Mesenchymal stem cell (in vitro differentiated cells and primary cell): Measurements from ENCODE around the gene DCBLD2.
"Not testable (repeated sequence)": the region's sequence is repeated elsewhere in the genome, so short reads cannot be mapped to it uniquely, and the experiment has no call there.

Experiments
- DNase-seq: peaks from one replicate; pipeline ENCODE4 v3.0.0-alpha.2; 2013
- H2AFZ ChIP-seq: one replicate; pipeline ENCODE4 v1.6.1; 2013; ENCODE audit warnings: low read depth, mild to moderate bottlenecking, control low read depth, inconsistent platforms, low read length, moderate library complexity
- H2AK5ac ChIP-seq: 2 replicates; pipeline ENCODE4 v1.6.1; 2013; ENCODE audit warnings: low read length, moderate library complexity, mild to moderate bottlenecking, inconsistent platforms; ENCODE audit not compliant: severe bottlenecking
- H2BK120ac ChIP-seq: one replicate; pipeline ENCODE4 v1.6.1; 2013; ENCODE audit warnings: low read depth, mild to moderate bottlenecking, inconsistent platforms, low read length, moderate library complexity
- H2BK12ac ChIP-seq, 2 experiments: one replicate each; pipeline ENCODE4 v1.6.1; 2013; ENCODE audit warnings: inconsistent platforms in 2 of 2, low read length in 2 of 2, mild to moderate bottlenecking in 2 of 2, moderate library complexity in 2 of 2, control low read depth in 1 of 2
- H2BK15ac ChIP-seq: one replicate; pipeline ENCODE4 v1.6.1; 2013; ENCODE audit warnings: mild to moderate bottlenecking, low read depth, inconsistent platforms; ENCODE audit not compliant: poor library complexity, severe bottlenecking
- H2BK5ac ChIP-seq: 2 replicates; pipeline ENCODE4 v1.6.1; 2013; ENCODE audit warnings: low read depth, mild to moderate bottlenecking, low read length, control low read depth, inconsistent platforms; ENCODE audit not compliant: poor library complexity, severe bottlenecking
- H3K14ac ChIP-seq, 2 experiments: one replicate each; pipeline ENCODE4 v1.6.1; 2013; ENCODE audit warnings: inconsistent platforms in 2 of 2, low read length in 2 of 2, control low read depth in 1 of 2, mild to moderate bottlenecking in 1 of 2, moderate library complexity in 1 of 2
- H3K18ac ChIP-seq, 2 experiments: one replicate each; pipeline ENCODE4 v1.6.1; 2013; ENCODE audit warnings: inconsistent platforms in 2 of 2, low read length in 2 of 2, control low read depth in 1 of 2, low read depth in 1 of 2, mild to moderate bottlenecking in 1 of 2
- H3K23ac ChIP-seq, 2 experiments: one replicate each; pipeline ENCODE4 v1.6.1; 2013; ENCODE audit warnings: inconsistent platforms in 2 of 2, low read length in 2 of 2, mild to moderate bottlenecking in 2 of 2, moderate library complexity in 2 of 2, control low read depth in 1 of 2
- H3K27ac ChIP-seq: 2 replicates; pipeline ENCODE4 v1.5.1; 2013; ENCODE audit warnings: mild to moderate bottlenecking, moderate library complexity, low read length, control low read depth, inconsistent platforms; ENCODE audit not compliant: poor library complexity, severe bottlenecking
- H3K27me3 ChIP-seq, 2 experiments: 2 replicates each; pipeline versions ENCODE4 v1.6.1 to v1.7.0; 2013; ENCODE audit warnings: low read length in 2 of 2, mild to moderate bottlenecking in 2 of 2, moderate library complexity in 2 of 2, control low read depth in 1 of 2, inconsistent platforms in 1 of 2; ENCODE audit not compliant: control insufficient read depth in 1 of 2, insufficient read depth in 1 of 2
- H3K36me3 ChIP-seq, 2 experiments: 2 replicates each; pipeline versions ENCODE4 v1.6.1 to v1.7.0; 2013; ENCODE audit warnings: low read length in 2 of 2, control low read depth in 1 of 2, inconsistent platforms in 1 of 2, low read depth in 1 of 2, mild to moderate bottlenecking in 1 of 2; ENCODE audit not compliant: insufficient read depth in 2 of 2, control insufficient read depth in 1 of 2
- H3K4ac ChIP-seq, 2 experiments: one replicate each; pipeline ENCODE4 v1.6.1; 2013; ENCODE audit warnings: inconsistent platforms in 2 of 2, low read length in 2 of 2, mild to moderate bottlenecking in 2 of 2, moderate library complexity in 2 of 2, control low read depth in 1 of 2, low read depth in 1 of 2
- H3K4me1 ChIP-seq: 2 replicates; pipeline ENCODE4 v1.6.1; 2013; ENCODE audit warnings: low read depth, low read length, control low read depth; ENCODE audit not compliant: control insufficient read depth, insufficient read depth
- H3K4me2 ChIP-seq: 2 replicates; pipeline ENCODE4 v1.6.1; 2013; ENCODE audit warnings: low read length, mild to moderate bottlenecking, inconsistent platforms; ENCODE audit not compliant: poor library complexity, severe bottlenecking
- H3K4me3 ChIP-seq, 2 experiments: 2 replicates each; pipeline versions ENCODE4 v1.5.1 to v1.7.0; 2013; ENCODE audit warnings: low read length in 2 of 2, mild to moderate bottlenecking in 2 of 2, control low read depth in 1 of 2, low read depth in 1 of 2; ENCODE audit not compliant: insufficient read depth in 1 of 2
- H3K79me1 ChIP-seq: replicated peaks from 2 replicates; pipeline ENCODE4 v1.6.1; 2013; ENCODE audit warnings: mild to moderate bottlenecking, control low read depth, low read length, inconsistent platforms; ENCODE audit not compliant: poor library complexity, severe bottlenecking
- H3K9ac ChIP-seq: 2 replicates; pipeline ENCODE4 v1.7.0; 2013; ENCODE audit warnings: mild to moderate bottlenecking, low read length, moderate library complexity
- H3K9me3 ChIP-seq: 2 replicates; pipeline ENCODE4 v1.7.0; 2013; ENCODE audit warnings: mild to moderate bottlenecking, low read length; ENCODE audit not compliant: control insufficient read depth
- H4K8ac ChIP-seq: one replicate; pipeline ENCODE4 v1.6.1; 2013; ENCODE audit warnings: inconsistent platforms, mild to moderate bottlenecking, low read length, moderate library complexity
- H4K91ac ChIP-seq: one replicate; pipeline ENCODE4 v1.6.1; 2013; ENCODE audit warnings: mild to moderate bottlenecking, low read length, inconsistent platforms
- WGBS: methylation state at CpG from one replicate; pipeline ENCODE4 v1.1.7; 2013; ENCODE audit warnings: mixed read lengths; 5-methylcytosine and 5-hydroxymethylcytosine counted together

DCBLD2 gene

GRCh38 chr3:98886525-98886924, 15.0 kb downstream of the DCBLD2 start:
- no peak overlapping the region for H2AK5ac ChIP-seq
- H3K27ac ChIP-seq = peak overlapping the region; percentile 84
- no peak overlapping the region for H4K8ac ChIP-seq
- H3K18ac ChIP-seq = no peak overlapping the region
- H2AFZ ChIP-seq = no peak overlapping the region
- H3K36me3 ChIP-seq = peaks cover 0 to 80% of the 10 kb centered on the region in 2 experiments
- no peak for DNase-seq
- H3K4me3 ChIP-seq = peak overlapping the region in 1 of 2 experiments; percentile 95
- H2BK15ac ChIP-seq = no peak overlapping the region
- H3K27me3 ChIP-seq = no peaks in the 10 kb centered on the region
- H3K23ac ChIP-seq = no peak overlapping the region
- WGBS = no CpG with 5 or more reads among the region's 2 CpGs
- no peaks in the 10 kb centered on the region for H3K79me1 ChIP-seq
- H3K4ac ChIP-seq = no peak overlapping the region
- H3K9me3 ChIP-seq = no peaks in the 10 kb centered on the region
- H3K4me1 ChIP-seq = no peaks in the 10 kb centered on the region
- no peak overlapping the region for H4K91ac ChIP-seq
- H2BK12ac ChIP-seq = no peak overlapping the region
- no peak overlapping the region for H3K14ac ChIP-seq
- peak overlapping the region; percentile 98 for H3K9ac ChIP-seq
- no peak overlapping the region for H2BK120ac ChIP-seq
- H2BK5ac ChIP-seq = no peak overlapping the region
- H3K4me2 ChIP-seq = no peak overlapping the region

GRCh38 chr3:98885851-98886250, 15.6 kb downstream of the DCBLD2 start:
- H3K14ac ChIP-seq = no peak overlapping the region
- H3K4me2 ChIP-seq = peak overlapping the region; percentile 74
- peak overlapping the region; percentile 33 for H2BK5ac ChIP-seq
- no peaks in the 10 kb centered on the region for H3K9me3 ChIP-seq
- peaks cover 2% of the 10 kb centered on the region for H3K4me1 ChIP-seq
- H3K23ac ChIP-seq = no peak overlapping the region
- H2AFZ ChIP-seq = no peak overlapping the region
- H2AK5ac ChIP-seq = peak overlapping the region; percentile 58
- no peak overlapping the region for H2BK120ac ChIP-seq
- H2BK15ac ChIP-seq = no peak overlapping the region
- H3K27ac ChIP-seq = peak overlapping the region; percentile 92
- H3K9ac ChIP-seq = peak overlapping the region; percentile 98
- H3K79me1 ChIP-seq = no peaks in the 10 kb centered on the region
- no peak overlapping the region for H4K8ac ChIP-seq
- peak overlapping the region in 1 of 2 experiments; percentile 62 for H3K4me3 ChIP-seq
- peaks cover 3 to 83% of the 10 kb centered on the region in 2 experiments for H3K36me3 ChIP-seq
- H4K91ac ChIP-seq = no peak overlapping the region
- no CpG with 5 or more reads among the region's 1 CpG for WGBS
- no peak overlapping the region for H3K4ac ChIP-seq
- no peak overlapping the region for H3K18ac ChIP-seq
- peak; percentile 19 for DNase-seq
- H3K27me3 ChIP-seq = no peaks in the 10 kb centered on the region
- H2BK12ac ChIP-seq = no peak overlapping the region

- peaks cover 3% of the 10 kb centered on the region for H3K4me1 ChIP-seq
- H2AK5ac ChIP-seq = no peak overlapping the region
- H3K27me3 ChIP-seq = no peaks in the 10 kb centered on the region
- peaks cover 4 to 83% of the 10 kb centered on the region in 2 experiments for H3K36me3 ChIP-seq
- peak overlapping the region; percentile 98 for H3K9ac ChIP-seq
- no peak overlapping the region for H2BK5ac ChIP-seq
- H3K18ac ChIP-seq = no peak overlapping the region
- no peak overlapping the region for H3K14ac ChIP-seq
- H2BK15ac ChIP-seq = no peak overlapping the region
- no peak overlapping the region for H2BK12ac ChIP-seq
- H4K91ac ChIP-seq = no peak overlapping the region
- no peaks in the 10 kb centered on the region for H3K79me1 ChIP-seq
- no peaks in the 10 kb centered on the region for H3K9me3 ChIP-seq
- no peak overlapping the region for H3K4ac ChIP-seq
- H3K4me2 ChIP-seq = peak overlapping the region; percentile 18
- WGBS = no CpG with 5 or more reads among the region's 6 CpGs
- no peak overlapping the region for H2BK120ac ChIP-seq
- no peak overlapping the region for H3K23ac ChIP-seq
- peak overlapping the region; percentile 68 for H3K27ac ChIP-seq
- H3K4me3 ChIP-seq = peak overlapping the region in 1 of 2 experiments; percentile 62
- no peak overlapping the region for H4K8ac ChIP-seq
- DNase-seq = peak; percentile 21
- H2AFZ ChIP-seq = no peak overlapping the region
These were observed 16.7 kb downstream of the DCBLD2 start for GRCh38 chr3:98884675-98885371.

- Histone ChIP-seq H3K36me3 (peaks cover 6 to 82% of the 10 kb centered on the region in 2 experiments), H3K27ac (peak overlapping the region; percentile 49), H3K9ac (peak overlapping the region; percentile 98)
- not testable (repeated sequence) for H4K91ac ChIP-seq, H4K8ac ChIP-seq, H3K4me1 ChIP-seq, H3K23ac ChIP-seq, H3K4me3 ChIP-seq, H3K14ac ChIP-seq, H3K4me2 ChIP-seq, H3K18ac ChIP-seq, H2BK5ac ChIP-seq, H2BK12ac ChIP-seq, H3K4ac ChIP-seq, H2AK5ac ChIP-seq, H3K27me3 ChIP-seq, H3K79me1 ChIP-seq, H2BK120ac ChIP-seq, DNase-seq, H2AFZ ChIP-seq, H3K9me3 ChIP-seq, H2BK15ac ChIP-seq
- WGBS = 100% methylated on average over 1 of the region's 5 CpGs
These were observed 18.7 kb downstream of the DCBLD2 start for GRCh38 chr3:98882614-98883333.
